ENCODE measurements around the gene IGSF21.

The IGSF21 gene

GRCh38 chr1:18409609-18410237 is 302.1 kb downstream of the IGSF21 start:
- DNase-seq (ENCODE audit: low read depth in 1 of 2, low spot score in 1 of 2), result no peak
- no peak for TF ChIP-seq POLR2AphosphoS5 (IDR thresholded peaks at IDR 0.05; ENCODE audit: low read depth)
- TF ChIP-seq GABPA (IDR thresholded peaks at IDR 0.05; ENCODE audit: low read depth), result no peak
- TF ChIP-seq SPI1 (IDR thresholded peaks at IDR 0.05; ENCODE audit: borderline replicate concordance, low read depth), result no peak
- TF ChIP-seq REST (IDR thresholded peaks at IDR 0.05; ENCODE audit: insufficient replicate concordance, low read depth), result no peak
- TF ChIP-seq CTCF (IDR thresholded peaks at IDR 0.05; ENCODE audit: insufficient read depth, low read length), result no peak
- Histone ChIP-seq H3K27ac (replicated peaks) (no peak overlapping the region), H3K27me3 (ENCODE audit: insufficient read depth, poor library complexity, severe bottlenecking) (no peaks in the 10 kb centered on the region), H3K4me3 (replicated peaks; ENCODE audit: insufficient read depth, low read length) (no peak overlapping the region)

- no peak for TF ChIP-seq REST (IDR thresholded peaks at IDR 0.05; ENCODE audit: insufficient replicate concordance, low read depth)
- TF ChIP-seq GABPA (IDR thresholded peaks at IDR 0.05; ENCODE audit: low read depth), result no peak
- TF ChIP-seq SPI1 (IDR thresholded peaks at IDR 0.05; ENCODE audit: borderline replicate concordance, low read depth), result no peak
- no peak for TF ChIP-seq POLR2AphosphoS5 (IDR thresholded peaks at IDR 0.05; ENCODE audit: low read depth)
- no peak for TF ChIP-seq CTCF (IDR thresholded peaks at IDR 0.05; ENCODE audit: insufficient read depth, low read length)
- H3K27ac ChIP-seq (replicated peaks), result no peak overlapping the region
- no peak overlapping the region for H3K4me3 ChIP-seq (replicated peaks; ENCODE audit: insufficient read depth, low read length)
- H3K27me3 ChIP-seq (ENCODE audit: insufficient read depth, poor library complexity, severe bottlenecking), result no peaks in the 10 kb centered on the region
- no peak for DNase-seq (ENCODE audit: low read depth in 1 of 2, low spot score in 1 of 2)
These were observed 302.8 kb downstream of the IGSF21 start for GRCh38 chr1:18410407-18410806.

- Histone ChIP-seq H3K27me3 (ENCODE audit: insufficient read depth, poor library complexity, severe bottlenecking) (no peaks in the 10 kb centered on the region), H3K27ac (replicated peaks) (no peak overlapping the region), H3K4me3 (replicated peaks; ENCODE audit: insufficient read depth, low read length) (no peak overlapping the region)
- TF ChIP-seq SPI1 (IDR thresholded peaks at IDR 0.05; ENCODE audit: borderline replicate concordance, low read depth), result no peak
- no peak for TF ChIP-seq REST (IDR thresholded peaks at IDR 0.05; ENCODE audit: insufficient replicate concordance, low read depth)
- TF ChIP-seq GABPA (IDR thresholded peaks at IDR 0.05; ENCODE audit: low read depth), result no peak
- TF ChIP-seq CTCF (IDR thresholded peaks at IDR 0.05; ENCODE audit: insufficient read depth, low read length), result no peak
- TF ChIP-seq POLR2AphosphoS5 (IDR thresholded peaks at IDR 0.05; ENCODE audit: low read depth), result no peak
- no peak for DNase-seq (ENCODE audit: low read depth in 1 of 2, low spot score in 1 of 2)
These were observed 303.7 kb downstream of the IGSF21 start for GRCh38 chr1:18411321-18411720.
